Left lung (tissue), 10 donors: Measurements from ENCODE around the gene SMYD4. TPM values are rescaled to one million over a fixed set of nuclear protein-coding genes. Genes with fewer than 3 reads are reported as not detected.
"Not testable (repeated sequence)": the region's sequence is repeated elsewhere in the genome, so short reads cannot be mapped to it uniquely, and the experiment has no call there.

Experiments
- ATAC-seq: fragments of 200-7000 bp; cut with Tn5 transposase; one replicate; pipeline ENCODE4 v1.9.1; 2020; ENCODE audit warnings: moderate library complexity
- DNase-seq, 4 donors: peaks; one replicate each; pipeline ENCODE4 v3.0.0-alpha.2; 2013 to 2020
- H3K27ac ChIP-seq, 2 donors: fragments of 200-600 bp; sonication (generic) in 1 of 2; one replicate each; pipeline versions ENCODE4 v1.5.0 to v1.8.0; 2020 to 2021
- H3K27me3 ChIP-seq, 2 donors: fragments of 200-600 bp; sonication (generic) in 1 of 2; one replicate each; pipeline versions ENCODE4 v1.5.0 to v1.8.0; 2020 to 2021
- H3K36me3 ChIP-seq, 2 donors: fragments of 200-600 bp; sonication (generic) in 1 of 2; one replicate each; pipeline versions ENCODE4 v1.5.0 to v1.8.0; 2020 to 2021
- H3K4me1 ChIP-seq, 2 donors: fragments of 200-600 bp; one replicate each; pipeline ENCODE4 v1.8.0; 2021
- H3K4me3 ChIP-seq, 2 donors: fragments of 200-600 bp; sonication (generic) in 1 of 2; one replicate each; pipeline versions ENCODE4 v1.5.0 to v1.8.0; 2020 to 2021; ENCODE audit warnings: mild to moderate bottlenecking in 1 of 2
- H3K9me3 ChIP-seq, 2 donors: fragments of 200-600 bp; sonication (generic) in 1 of 2; one replicate each; pipeline versions ENCODE4 v1.5.0 to v1.8.0; 2020 to 2021
- intact Hi-C, 2 donors: fragments of 100-400 bp; cut with DNase I; formaldehyde crosslinking; loops; one replicate each; pipeline versions ENCODE4 v1.11.2 to v1.14.2; 2022
- polyA plus RNA-seq, 6 donors: library from polyadenylated mRNA; unstranded; fragments of 120-200 nt; gene quantifications; one replicate each; pipeline ENCODE4 v1.2.1, GENCODE V29; 2013; ENCODE audit not compliant: insufficient read length in 6 of 6
- total RNA-seq, 2 donors: library from RNA; stranded (reverse); fragmentation: NEBNext Ultra II Directional; extraction: Animal tissue kit (Norgen Biotek cat#: 25700); gene quantifications; one replicate each; pipeline ENCODE4 v1.2.1, GENCODE V29; 2021
- TF ChIP-seq, protein P1 (sequence below), 2 donors: fragments of 200-600 bp; sonication (generic) in 1 of 2; IDR thresholded peaks; one replicate each; pipeline versions ENCODE4 v1.5.0 to v1.8.0; 2021; ENCODE audit warnings: antibody characterized with exemption in 2 of 2
- donor health status: DM: no; HTN: yes; CAD: no.
- donor health status: DM: no; HTN: no; CAD: no.

Gene SMYD4
- total and polyA plus RNA-seq, 8 donors, result 13.3 to 24.7 (median 21.2) TPM

GRCh38 chr17:1767358-1767757 lies 62.3 kb downstream of the SMYD4 start:
- no peaks in the 10 kb centered on the region for H3K9me3 ChIP-seq
- ATAC-seq, result no peak
- no peaks in the 10 kb centered on the region for H3K27me3 ChIP-seq
- intact Hi-C loops, result no loop called here
- no peaks in the 10 kb centered on the region for H3K36me3 ChIP-seq
- DNase-seq, result no peak
- TF ChIP-seq, protein P1, sequence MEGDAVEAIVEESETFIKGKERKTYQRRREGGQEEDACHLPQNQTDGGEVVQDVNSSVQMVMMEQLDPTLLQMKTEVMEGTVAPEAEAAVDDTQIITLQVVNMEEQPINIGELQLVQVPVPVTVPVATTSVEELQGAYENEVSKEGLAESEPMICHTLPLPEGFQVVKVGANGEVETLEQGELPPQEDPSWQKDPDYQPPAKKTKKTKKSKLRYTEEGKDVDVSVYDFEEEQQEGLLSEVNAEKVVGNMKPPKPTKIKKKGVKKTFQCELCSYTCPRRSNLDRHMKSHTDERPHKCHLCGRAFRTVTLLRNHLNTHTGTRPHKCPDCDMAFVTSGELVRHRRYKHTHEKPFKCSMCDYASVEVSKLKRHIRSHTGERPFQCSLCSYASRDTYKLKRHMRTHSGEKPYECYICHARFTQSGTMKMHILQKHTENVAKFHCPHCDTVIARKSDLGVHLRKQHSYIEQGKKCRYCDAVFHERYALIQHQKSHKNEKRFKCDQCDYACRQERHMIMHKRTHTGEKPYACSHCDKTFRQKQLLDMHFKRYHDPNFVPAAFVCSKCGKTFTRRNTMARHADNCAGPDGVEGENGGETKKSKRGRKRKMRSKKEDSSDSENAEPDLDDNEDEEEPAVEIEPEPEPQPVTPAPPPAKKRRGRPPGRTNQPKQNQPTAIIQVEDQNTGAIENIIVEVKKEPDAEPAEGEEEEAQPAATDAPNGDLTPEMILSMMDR (IDR thresholded peaks at IDR 0.05), result no peak
- H3K27ac ChIP-seq, result no peak overlapping the region
- H3K4me3 ChIP-seq, result no peak overlapping the region
- peaks cover 6 to 63% of the 10 kb centered on the region in 2 donors for H3K4me1 ChIP-seq

DNA sequence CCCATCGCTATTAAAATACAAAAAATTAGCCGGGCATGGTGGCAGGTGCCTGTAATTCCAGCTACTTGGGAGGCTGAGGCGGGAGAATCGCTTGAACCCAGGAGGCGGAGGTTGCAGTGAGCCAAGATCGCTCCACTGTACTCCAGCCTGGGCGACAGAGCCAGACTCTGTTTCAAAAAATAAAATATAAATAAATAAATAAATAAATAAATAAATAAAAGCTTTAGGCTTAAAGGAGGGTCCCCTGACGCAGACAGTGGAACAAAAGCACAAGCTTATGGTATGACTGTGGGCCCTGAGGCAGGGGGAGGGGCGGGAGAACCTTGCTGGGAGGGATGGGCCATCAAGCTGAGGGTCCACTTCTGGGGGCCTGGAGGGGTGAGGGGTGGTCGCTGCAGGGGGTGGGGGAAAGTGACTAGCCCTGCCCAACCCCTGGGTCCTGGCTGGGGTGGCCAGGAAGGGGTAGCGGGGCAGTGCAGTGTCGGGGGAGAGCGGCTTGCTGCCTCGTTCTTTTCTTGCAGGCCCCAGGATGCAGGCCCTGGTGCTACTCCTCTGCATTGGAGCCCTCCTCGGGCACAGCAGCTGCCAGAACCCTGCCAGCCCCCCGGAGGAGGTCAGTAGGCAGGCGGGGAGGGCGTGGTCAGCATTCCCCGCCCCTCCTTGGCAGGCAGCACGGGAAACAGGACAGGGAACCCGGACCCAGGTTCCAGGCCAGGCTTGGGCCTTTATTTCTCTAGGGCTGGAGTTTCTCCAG lies 63.1 kb downstream of the SMYD4 start:
- Histone ChIP-seq H3K4me1 (peaks cover 6 to 64% of the 10 kb centered on the region in 2 donors), H3K36me3 (no peaks in the 10 kb centered on the region), H3K27me3 (no peaks in the 10 kb centered on the region), H3K9me3 (no peaks in the 10 kb centered on the region), H3K27ac (no peak overlapping the region), H3K4me3 (no peak overlapping the region)
- no peak for DNase-seq
- no peak for ATAC-seq
- intact Hi-C loops, result no loop called here
- TF ChIP-seq, protein P1 (IDR thresholded peaks at IDR 0.05), result no peak

DNA sequence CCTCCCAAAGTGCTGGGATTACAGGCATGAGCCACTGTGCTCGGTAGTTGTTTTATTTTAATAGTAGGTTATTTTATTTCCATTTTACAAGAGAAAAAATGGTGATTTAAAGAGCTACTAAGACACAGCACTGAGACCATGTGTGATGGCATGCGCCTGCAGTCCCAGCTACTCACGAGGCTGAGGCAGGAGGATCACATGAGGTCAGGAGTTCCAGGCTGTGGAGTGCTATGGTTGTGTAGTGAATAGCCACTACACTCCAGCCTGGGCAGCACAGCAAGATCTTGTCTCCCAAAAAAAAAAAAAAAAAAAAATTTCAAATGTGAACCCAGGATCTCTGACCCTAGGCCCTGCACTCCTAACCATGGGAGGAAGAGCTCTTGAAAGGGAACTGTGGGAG lies 64.1 kb downstream of the SMYD4 start:
- Histone ChIP-seq H3K9me3 (no peaks in the 10 kb centered on the region), H3K27ac (no peak overlapping the region), H3K4me3 (no peak overlapping the region), H3K27me3 (no peaks in the 10 kb centered on the region), H3K36me3 (no peaks in the 10 kb centered on the region), H3K4me1 (peaks cover 6 to 54% of the 10 kb centered on the region in 2 donors)
- no peak for ATAC-seq
- intact Hi-C loops, result no loop called here
- no peak for DNase-seq
- TF ChIP-seq, protein P1 (IDR thresholded peaks at IDR 0.05), result no peak

- H3K27me3 ChIP-seq, intact Hi-C loops, ATAC-seq: not testable (repeated sequence)
Observed at GRCh38 chr17:1764705-1765104, 65.0 kb downstream of the SMYD4 start.

DNA sequence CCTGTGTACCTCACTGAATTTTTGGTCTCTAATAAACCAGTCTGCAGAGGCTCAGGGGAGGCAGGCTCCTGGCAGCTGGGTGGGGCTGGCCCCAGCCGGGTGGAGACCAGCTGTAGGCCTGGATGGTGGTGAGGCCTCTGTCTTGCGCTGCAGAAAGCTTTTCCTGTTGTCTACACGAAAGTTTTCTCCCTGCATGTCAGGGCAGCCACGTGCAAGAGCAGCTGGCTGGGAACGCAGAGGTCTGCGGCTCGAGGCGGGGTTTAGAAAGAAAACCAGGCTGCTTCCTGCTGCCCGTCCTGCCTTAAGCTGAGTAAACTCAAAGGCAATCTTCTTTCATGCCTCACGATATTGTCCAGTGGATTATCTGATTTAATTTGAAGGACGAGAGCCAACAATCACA lies 65.4 kb downstream of the SMYD4 start:
- no peaks in the 10 kb centered on the region for H3K27me3 ChIP-seq
- no peak overlapping the region for H3K4me3 ChIP-seq
- peak; percentile 64 for ATAC-seq
- H3K27ac ChIP-seq, result peak overlapping the region; percentile 66 to 83
- TF ChIP-seq, protein P1 (IDR thresholded peaks at IDR 0.05), result no peak
- no peaks in the 10 kb centered on the region for H3K9me3 ChIP-seq
- intact Hi-C loops, result no loop called here
- no peaks in the 10 kb centered on the region for H3K36me3 ChIP-seq
- peaks cover 6 to 53% of the 10 kb centered on the region in 2 donors for H3K4me1 ChIP-seq
- peak in 3 of 4 donors; percentile 64 to 86 (median 78) for DNase-seq

More at GRCh38 chr17:1764705-1765104, 65.0 kb downstream of the SMYD4 start:
- not testable (repeated sequence) for DNase-seq, H3K36me3 ChIP-seq, H3K9me3 ChIP-seq, H3K4me3 ChIP-seq
- H3K27ac ChIP-seq, result peak overlapping the region; percentile 66 to 83
- H3K4me1 ChIP-seq, result peaks cover 6 to 53% of the 10 kb centered on the region in 2 donors
